B cell (primary cell): ENCODE data around the gene CD247. TPM values are rescaled to one million over a fixed set of nuclear protein-coding genes. Genes with fewer than 3 reads are reported as not detected.

Source experiments
- ATAC-seq: fragments of 200-7000 bp; cut with Tn5 transposase; one replicate; pipeline ENCODE4 v1.10.0; 2021; ENCODE audit warnings: low read depth, mild to moderate bottlenecking, moderate number of reproducible peaks, moderate library complexity
- CTCF ChIA-PET: fragments of 350-600 bp; sonication (Branson Sonifier 250); formaldehyde crosslinking; loops from one replicate; lab custom pipeline; 2021; ENCODE audit warnings: antibody characterized with exemption, inconsistent platforms; lab: Charles Lee
- POLR2A ChIA-PET: fragments of 350-600 bp; sonication (Branson Sonifier 250); formaldehyde crosslinking; loops from one replicate; lab custom pipeline; 2021; ENCODE audit warnings: antibody characterized with exemption; lab: Charles Lee
- DNase-seq: peaks from one replicate; pipeline ENCODE4 v3.0.0; 2013
- H2AFZ ChIP-seq: 2 replicates; pipeline ENCODE4 v1.6.1; 2012; ENCODE audit warnings: mild to moderate bottlenecking, low read depth, low read length; ENCODE audit not compliant: insufficient read depth, poor library complexity, severe bottlenecking
- H3K27ac ChIP-seq, 2 donors: 1 replicate in 1 of 2; 2 replicates in 1 of 2; pipeline ENCODE4 v1.5.1; 2012 to 2013; ENCODE audit warnings: low read length in 2 of 2, mild to moderate bottlenecking in 2 of 2, moderate library complexity in 1 of 2
- H3K27me3 ChIP-seq, 4 experiments: fragments of 200-600 bp in 1 of 4; sonication (generic) in 1 of 4; replicated peaks in 1 of 4; 1 replicate in 2 of 4; 2 replicates in 2 of 4; pipeline versions ENCODE4 v1.6.1 to v1.7.0; 2013 to 2016; ENCODE audit warnings: low read length in 3 of 4, mild to moderate bottlenecking in 2 of 4, mixed read lengths in 1 of 4, moderate library complexity in 1 of 4; ENCODE audit not compliant: insufficient read depth in 4 of 4, control insufficient read depth in 3 of 4; ENCODE audit errors: control extremely low read depth in 1 of 4
- H3K36me3 ChIP-seq, 2 experiments: replicated peaks in 1 of 2; 1 replicate in 1 of 2; 2 replicates in 1 of 2; pipeline versions ENCODE4 v1.6.1 to v1.7.1; 2013; ENCODE audit warnings: low read length in 1 of 2; ENCODE audit not compliant: insufficient read depth in 2 of 2, control insufficient read depth in 1 of 2; ENCODE audit errors: control extremely low read depth in 1 of 2, extremely low read depth in 1 of 2
- H3K4me1 ChIP-seq, 2 donors: fragments of 200-600 bp in 1 of 2; sonication (generic) in 1 of 2; 1 replicate in 1 of 2; 2 replicates in 1 of 2; pipeline versions ENCODE4 v1.5.1 to v1.6.1; 2013 to 2017; ENCODE audit warnings: low read length in 2 of 2; ENCODE audit not compliant: control insufficient read depth in 2 of 2, insufficient read depth in 2 of 2
- H3K4me2 ChIP-seq: replicated peaks from 2 replicates; pipeline ENCODE3; 2012; ENCODE audit warnings: mild to moderate bottlenecking, low read depth, low read length; ENCODE audit not compliant: poor library complexity, severe bottlenecking
- H3K4me3 ChIP-seq, 5 experiments: fragments of 200-600 bp in 1 of 5; sonication (generic) in 1 of 5; 1 replicate in 3 of 5; 2 replicates in 2 of 5; pipeline versions ENCODE4 v1.5.1 to v1.7.0; 2011 to 2016; ENCODE audit warnings: low read length in 4 of 5, mild to moderate bottlenecking in 4 of 5, low read depth in 2 of 5, control low read depth in 1 of 5, moderate library complexity in 1 of 5; ENCODE audit not compliant: insufficient read depth in 1 of 5; ENCODE audit errors: control extremely low read depth in 1 of 5, extremely low read depth in 1 of 5
- H3K79me2 ChIP-seq: fragments of 200-600 bp; sonication (generic); one replicate; pipeline ENCODE4 v1.6.0; 2016; ENCODE audit warnings: low read length; ENCODE audit not compliant: control insufficient read depth, insufficient read depth
- H3K9ac ChIP-seq: fragments of 200-600 bp; sonication (generic); 2 replicates; pipeline ENCODE4 v1.6.1; 2017; ENCODE audit warnings: mild to moderate bottlenecking, low read length, moderate library complexity
- H3K9me3 ChIP-seq, 3 donors: one replicate each; pipeline versions ENCODE4 v1.6.1 to v1.7.1; 2013; ENCODE audit warnings: low read length in 2 of 3; ENCODE audit not compliant: control insufficient read depth in 2 of 3, insufficient read depth in 1 of 3; ENCODE audit errors: control extremely low read depth in 1 of 3
- H4K20me1 ChIP-seq: 2 replicates; pipeline ENCODE4 v1.6.0; 2012; ENCODE audit warnings: mild to moderate bottlenecking, low read length; ENCODE audit not compliant: insufficient read depth, control insufficient read depth, poor library complexity, severe bottlenecking
- H3K27ac Mint-ChIP-seq: one replicate; pipeline ENCODE4 v1.8.0; 2021; ENCODE audit warnings: mixed read lengths
- H3K27me3 Mint-ChIP-seq: one replicate; pipeline ENCODE4 v1.8.0; 2021; ENCODE audit warnings: mixed read lengths
- H3K4me1 Mint-ChIP-seq: one replicate; pipeline ENCODE4 v1.8.0; 2021; ENCODE audit warnings: mixed read lengths
- H3K4me3 Mint-ChIP-seq: one replicate; pipeline ENCODE4 v1.8.0; 2021; ENCODE audit warnings: mixed read lengths
- H3K9me3 Mint-ChIP-seq: one replicate; pipeline ENCODE4 v1.8.0; 2022; ENCODE audit warnings: mixed read lengths; ENCODE audit not compliant: insufficient read depth
- EZH2 ChIP-seq: IDR thresholded peaks from 2 replicates; pipeline ENCODE4 v1.6.1; 2012; ENCODE audit warnings: borderline replicate concordance, low read depth, mild to moderate bottlenecking, moderate library complexity, low read length; ENCODE audit not compliant: insufficient read depth, poor library complexity, severe bottlenecking
- WGBS: methylation state at CpG from one replicate; pipeline ENCODE4 v1.1.5; 2013; ENCODE audit warnings: missing lambda C conversion rate; ENCODE audit not compliant: insufficient coverage; 5-methylcytosine and 5-hydroxymethylcytosine counted together
- intact Hi-C: fragments of 100-400 bp; cut with micrococcal nuclease; formaldehyde crosslinking; loops from one replicate; pipeline ENCODE4 v1.10.0; 2022
- polyA plus RNA-seq: library from polyadenylated mRNA; depleted of rRNA; stranded (reverse); fragments of >200 nt; gene quantifications from 2 replicates; pipeline ENCODE4 v1.2.3, GENCODE V29; 2012
- total RNA-seq, 2 donors: library from RNA; stranded (reverse); fragments of 120-200 nt in 1 of 2; gene quantifications; 1 replicate in 1 of 2; 2 replicates in 1 of 2; pipeline versions ENCODE4 v1.2.3 to v1.2.4, GENCODE V29; 2013 to 2022
- TF ChIP-seq, protein P1 (sequence below): fragments of 200-600 bp; IDR thresholded peaks from one replicate; pipeline ENCODE4 v1.8.0; 2022; ENCODE audit warnings: antibody characterized with exemption, mild to moderate bottlenecking

CD247 gene
- total and polyA plus RNA-seq, 2 donors (not counting 1 experiment from before 2014, with no cell fraction given) = 2.5 to 10.8 TPM

GRCh38 chr1:167467126-167467710, 51.1 kb downstream of the CD247 start:
- WGBS = 97% methylated on average over 14 of the region's 15 CpGs
- Histone ChIP-seq H3K36me3 (no peaks in the 10 kb centered on the region), H3K9me3 (no peaks in the 10 kb centered on the region), H3K27ac (no peak overlapping the region), H3K79me2 (no peaks in the 10 kb centered on the region), H3K4me2 (no peak overlapping the region), H3K9ac (no peak overlapping the region), H3K27me3 (no peaks in the 10 kb centered on the region), H4K20me1 (no peaks in the 10 kb centered on the region), H3K4me3 (no peak overlapping the region), H2AFZ (no peak overlapping the region), H3K4me1 (no peaks in the 10 kb centered on the region)
- ChIA-PET POLR2A (no interaction called here), CTCF (interaction anchor here (2.1 kb wide), 1 partner anchor 11 kb away, joined by 6 read pairs; no protein-coding TSS in a partner anchor)
- Mint-ChIP-seq H3K9me3 (no peaks in the 10 kb centered on the region), H3K27ac (no peak overlapping the region), H3K27me3 (peaks cover 3% of the 10 kb centered on the region), H3K4me3 (no peak overlapping the region), H3K4me1 (no peaks in the 10 kb centered on the region)
- ATAC-seq (no peak), DNase-seq (no peak)
- TF ChIP-seq, protein P1, sequence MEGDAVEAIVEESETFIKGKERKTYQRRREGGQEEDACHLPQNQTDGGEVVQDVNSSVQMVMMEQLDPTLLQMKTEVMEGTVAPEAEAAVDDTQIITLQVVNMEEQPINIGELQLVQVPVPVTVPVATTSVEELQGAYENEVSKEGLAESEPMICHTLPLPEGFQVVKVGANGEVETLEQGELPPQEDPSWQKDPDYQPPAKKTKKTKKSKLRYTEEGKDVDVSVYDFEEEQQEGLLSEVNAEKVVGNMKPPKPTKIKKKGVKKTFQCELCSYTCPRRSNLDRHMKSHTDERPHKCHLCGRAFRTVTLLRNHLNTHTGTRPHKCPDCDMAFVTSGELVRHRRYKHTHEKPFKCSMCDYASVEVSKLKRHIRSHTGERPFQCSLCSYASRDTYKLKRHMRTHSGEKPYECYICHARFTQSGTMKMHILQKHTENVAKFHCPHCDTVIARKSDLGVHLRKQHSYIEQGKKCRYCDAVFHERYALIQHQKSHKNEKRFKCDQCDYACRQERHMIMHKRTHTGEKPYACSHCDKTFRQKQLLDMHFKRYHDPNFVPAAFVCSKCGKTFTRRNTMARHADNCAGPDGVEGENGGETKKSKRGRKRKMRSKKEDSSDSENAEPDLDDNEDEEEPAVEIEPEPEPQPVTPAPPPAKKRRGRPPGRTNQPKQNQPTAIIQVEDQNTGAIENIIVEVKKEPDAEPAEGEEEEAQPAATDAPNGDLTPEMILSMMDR = no peak
- no peak for TF ChIP-seq EZH2
- intact Hi-C loops = no loop called here

DNA sequence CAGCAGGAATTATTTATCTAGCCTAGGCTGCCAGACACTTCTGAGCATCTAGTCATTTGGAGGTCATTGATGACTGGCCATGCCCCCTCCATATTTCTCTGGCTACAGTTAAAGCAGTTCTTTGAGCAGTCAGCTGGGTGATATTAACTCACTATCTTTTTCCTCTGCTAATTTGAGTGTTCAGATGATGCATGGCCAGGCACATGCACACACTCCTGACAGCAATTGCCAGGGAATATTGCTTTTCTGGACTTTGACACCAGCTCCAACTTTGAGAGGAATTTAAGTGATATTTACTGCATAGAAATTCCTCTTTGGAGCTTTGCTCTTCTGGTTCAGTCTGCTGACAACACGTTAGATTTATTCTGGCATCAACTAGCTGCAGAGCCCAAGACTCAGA, 52.6 kb downstream of the CD247 start:
- no peak overlapping the region for H3K27ac Mint-ChIP-seq
- ATAC-seq = no peak
- no peaks in the 10 kb centered on the region for H3K9me3 ChIP-seq
- no peaks in the 10 kb centered on the region for H4K20me1 ChIP-seq
- TF ChIP-seq, protein P1 = no peak
- TF ChIP-seq EZH2 = no peak
- ChIA-PET POLR2A (interaction anchor here (0.7 kb wide), 1 partner anchor 17 kb away, joined by 9 read pairs; no protein-coding TSS in a partner anchor), CTCF (interaction anchor here (0.6 to 1.7 kb wide), 4 partner anchors 8 to 64 kb away, joined by 3 to 4 read pairs (median 4); no protein-coding TSS in a partner anchor)
- no peak overlapping the region for H2AFZ ChIP-seq
- no peaks in the 10 kb centered on the region for H3K9me3 Mint-ChIP-seq
- H3K4me3 Mint-ChIP-seq = no peak overlapping the region
- H3K27ac ChIP-seq = no peak overlapping the region
- H3K27me3 Mint-ChIP-seq = no peaks in the 10 kb centered on the region
- H3K4me2 ChIP-seq = no peak overlapping the region
- H3K4me3 ChIP-seq = no peak overlapping the region
- no peaks in the 10 kb centered on the region for H3K4me1 ChIP-seq
- intact Hi-C loops = no loop called here
- DNase-seq = no peak
- H3K27me3 ChIP-seq = no peaks in the 10 kb centered on the region
- no peaks in the 10 kb centered on the region for H3K79me2 ChIP-seq
- no peaks in the 10 kb centered on the region for H3K36me3 ChIP-seq
- H3K9ac ChIP-seq = no peak overlapping the region
- WGBS = 100% methylated on average over 1 of the region's 1 CpG
- no peaks in the 10 kb centered on the region for H3K4me1 Mint-ChIP-seq
